Bronchial epithelial cell (primary cell): ENCODE data around the gene MAP1A. TPM values are rescaled to one million over a fixed set of nuclear protein-coding genes. Genes with fewer than 3 reads are reported as not detected.

Source experiments
- DNase-seq: peaks from one replicate; pipeline ENCODE4 v3.0.0-alpha.2; 2010; ENCODE audit warnings: low read depth
- FAIRE-seq: peaks from 2 replicates; lab custom pipeline; 2011; peaks lifted over from hg19 to GRCh38; lab: Jason Lieb, UNC
- H3K27me3 ChIP-seq: 2 replicates; pipeline ENCODE4 v1.5.1; 2011; ENCODE audit warnings: low read length; ENCODE audit not compliant: control insufficient read depth, insufficient read depth
- H3K36me3 ChIP-seq: 2 replicates; pipeline ENCODE4 v1.5.1; 2011; ENCODE audit warnings: low read length; ENCODE audit not compliant: control insufficient read depth, insufficient read depth
- H3K4me3 ChIP-seq: 2 replicates; pipeline ENCODE4 v1.5.1; 2011; ENCODE audit warnings: mild to moderate bottlenecking, low read depth, low read length, control low read depth
- total RNA-seq: library from RNA; depleted of rRNA; stranded (reverse); fragments of >200 nt; gene quantifications from 2 replicates; pipeline ENCODE4 v1.2.1, GENCODE V29; 2014
- TF ChIP-seq, protein P1 (sequence below): IDR thresholded peaks from 2 replicates; pipeline ENCODE4 v1.5.1; 2011; ENCODE audit warnings: mild to moderate bottlenecking, moderate library complexity, low read length, control low read depth, inconsistent platforms; ENCODE audit not compliant: insufficient read depth, severe bottlenecking

MAP1A gene
- total RNA-seq, 1 donor from 2014 or later = 0.26 TPM

DNA sequence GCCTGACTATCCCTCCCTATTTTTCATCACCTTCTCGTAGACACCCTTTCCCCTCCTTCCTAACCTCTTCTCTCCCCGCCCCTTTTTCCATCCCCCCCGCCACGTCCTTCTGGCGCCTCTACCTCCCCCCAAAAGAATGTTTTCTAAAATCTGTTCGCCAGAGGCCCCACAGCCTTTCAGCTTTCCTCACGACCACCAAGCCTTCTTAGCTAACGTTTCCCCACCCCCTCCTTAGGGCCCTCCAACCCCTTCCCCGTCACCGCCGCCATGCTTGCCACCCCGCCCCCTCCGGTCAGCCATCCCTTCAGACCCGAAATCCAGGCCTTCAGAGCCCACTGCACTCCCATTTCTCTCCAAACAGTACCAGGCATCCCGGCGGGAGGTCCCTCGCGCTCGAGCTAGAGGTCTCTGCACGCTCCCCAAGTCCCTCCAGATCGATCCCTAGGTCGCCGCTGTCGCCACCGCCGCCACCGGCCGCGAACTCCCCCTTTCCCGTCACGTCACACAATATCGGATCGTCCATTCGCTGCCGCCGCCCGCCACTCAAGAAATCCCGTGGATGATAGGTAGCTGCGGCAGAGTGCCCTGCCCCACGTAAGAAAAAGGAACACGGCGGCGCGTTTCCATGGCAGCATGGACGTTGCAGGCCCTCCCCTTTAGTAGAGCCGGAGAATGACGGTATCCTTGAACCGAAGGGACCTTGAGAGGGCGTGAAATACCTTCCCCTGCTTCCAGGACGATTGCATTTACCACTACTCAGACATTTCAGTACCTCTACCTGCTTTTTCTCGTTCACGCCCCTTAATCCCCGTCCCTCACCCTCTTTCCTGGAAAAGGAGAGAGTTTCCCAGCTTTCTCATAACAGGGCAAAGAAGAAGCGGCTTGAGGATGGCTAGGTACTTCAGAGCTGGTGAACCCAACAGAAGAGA is 24.5 kb upstream of the MAP1A start, which contains the start of gene TP53BP1:
TSS of gene TP53BP1 (minus strand) at position 484 of the 929 bp plus-strand sequence. CDS start at position 371, 113 bp downstream.
- no peak for FAIRE-seq
- H3K4me3 ChIP-seq = peak within 1 kb of the TSS; percentile 69
- peak; percentile 85 for DNase-seq
- TF ChIP-seq, protein P1, sequence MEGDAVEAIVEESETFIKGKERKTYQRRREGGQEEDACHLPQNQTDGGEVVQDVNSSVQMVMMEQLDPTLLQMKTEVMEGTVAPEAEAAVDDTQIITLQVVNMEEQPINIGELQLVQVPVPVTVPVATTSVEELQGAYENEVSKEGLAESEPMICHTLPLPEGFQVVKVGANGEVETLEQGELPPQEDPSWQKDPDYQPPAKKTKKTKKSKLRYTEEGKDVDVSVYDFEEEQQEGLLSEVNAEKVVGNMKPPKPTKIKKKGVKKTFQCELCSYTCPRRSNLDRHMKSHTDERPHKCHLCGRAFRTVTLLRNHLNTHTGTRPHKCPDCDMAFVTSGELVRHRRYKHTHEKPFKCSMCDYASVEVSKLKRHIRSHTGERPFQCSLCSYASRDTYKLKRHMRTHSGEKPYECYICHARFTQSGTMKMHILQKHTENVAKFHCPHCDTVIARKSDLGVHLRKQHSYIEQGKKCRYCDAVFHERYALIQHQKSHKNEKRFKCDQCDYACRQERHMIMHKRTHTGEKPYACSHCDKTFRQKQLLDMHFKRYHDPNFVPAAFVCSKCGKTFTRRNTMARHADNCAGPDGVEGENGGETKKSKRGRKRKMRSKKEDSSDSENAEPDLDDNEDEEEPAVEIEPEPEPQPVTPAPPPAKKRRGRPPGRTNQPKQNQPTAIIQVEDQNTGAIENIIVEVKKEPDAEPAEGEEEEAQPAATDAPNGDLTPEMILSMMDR = no peak
- no peaks in the 10 kb centered on the region for H3K27me3 ChIP-seq
- peaks cover 3% of the 10 kb centered on the region for H3K36me3 ChIP-seq

DNA sequence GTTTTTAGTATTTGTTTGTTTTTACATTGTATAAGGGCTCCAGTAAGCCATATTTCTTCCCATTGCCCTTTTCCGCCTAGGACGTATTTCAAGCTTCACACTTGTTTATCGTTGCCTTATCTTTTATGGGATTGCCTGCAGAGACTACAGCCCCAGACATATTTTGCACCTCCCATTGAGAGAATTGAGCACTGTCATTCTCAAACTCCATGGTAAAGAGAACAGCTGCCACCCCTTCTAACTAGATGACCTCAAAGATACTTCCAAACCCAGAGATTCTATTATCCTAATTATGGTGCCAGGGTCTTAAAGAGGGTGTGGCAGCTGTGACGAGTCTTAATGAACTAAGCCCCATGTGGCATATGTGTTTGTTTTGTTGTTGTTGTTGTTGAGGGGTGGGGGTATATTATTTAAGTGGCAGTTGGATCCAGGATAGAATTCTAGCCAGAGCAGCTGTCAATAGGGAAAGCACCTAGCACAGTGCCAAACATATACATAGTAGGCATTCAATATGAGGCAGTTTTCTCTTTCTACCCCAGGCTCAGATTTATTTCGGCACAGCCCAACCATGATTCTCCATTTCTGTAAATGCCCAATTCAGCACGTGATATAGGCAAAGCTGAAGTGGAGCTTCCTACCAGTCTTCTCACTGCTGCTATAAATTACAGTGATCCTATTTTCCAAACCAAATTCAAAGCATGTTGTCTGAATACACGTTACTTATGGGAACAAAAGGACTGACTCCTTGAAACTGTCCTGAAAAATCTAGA is 23.5 kb upstream of the MAP1A start:
- H3K4me3 ChIP-seq = peak overlapping the region; percentile 69
- FAIRE-seq = no peak

DNA sequence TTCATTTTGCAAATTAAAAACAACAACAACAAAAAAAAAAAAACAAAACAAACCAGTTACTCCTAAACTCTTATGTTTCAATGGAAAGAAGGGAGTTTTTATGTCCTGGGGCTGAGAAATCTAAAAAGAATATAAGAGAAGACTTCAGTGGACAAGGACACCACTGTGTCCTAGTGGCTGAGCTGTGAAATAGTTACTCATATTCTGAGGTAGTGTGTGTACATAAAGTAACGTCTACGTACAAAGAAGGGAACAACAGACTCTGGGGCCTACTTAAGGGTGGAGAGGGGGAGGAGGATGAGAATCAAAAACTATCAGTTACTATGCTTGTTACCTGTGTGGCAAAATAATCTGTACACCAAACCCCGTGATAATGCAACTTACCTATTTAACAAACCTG is 18.4 kb upstream of the MAP1A start:
- FAIRE-seq = no peak
- TF ChIP-seq, protein P1 = no peak
- Histone ChIP-seq H3K27me3 (no peaks in the 10 kb centered on the region), H3K4me3 (no peak overlapping the region), H3K36me3 (no peaks in the 10 kb centered on the region)
- DNase-seq = no peak

More for the DNA sequence above, 23.5 kb upstream of the MAP1A start:
- no peaks in the 10 kb centered on the region for H3K27me3 ChIP-seq
- no peaks in the 10 kb centered on the region for H3K36me3 ChIP-seq
- TF ChIP-seq, protein P1 = no peak
- DNase-seq = no peak

DNA sequence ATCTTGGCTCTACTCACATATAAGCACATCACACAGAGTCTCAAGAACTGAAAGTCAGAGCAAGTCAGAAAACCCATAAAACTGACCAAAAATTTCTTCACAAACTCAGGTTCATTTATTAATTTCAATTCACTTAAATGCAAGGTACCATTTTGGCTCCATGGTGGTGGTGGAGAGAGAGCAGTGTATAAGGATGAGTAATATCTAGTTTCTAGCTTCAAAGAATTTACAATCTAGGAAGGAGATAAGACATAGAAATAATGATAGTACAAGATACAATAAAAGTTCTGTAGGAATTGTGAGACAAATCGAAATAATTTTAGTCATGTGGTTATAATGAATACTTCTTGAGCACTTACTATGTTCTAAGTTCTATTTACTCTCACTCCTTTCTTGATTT is 17.8 kb upstream of the MAP1A start:
- FAIRE-seq = no peak
- no peaks in the 10 kb centered on the region for H3K27me3 ChIP-seq
- no peak overlapping the region for H3K4me3 ChIP-seq
- DNase-seq = no peak
- TF ChIP-seq, protein P1 = no peak
- H3K36me3 ChIP-seq = no peaks in the 10 kb centered on the region

DNA sequence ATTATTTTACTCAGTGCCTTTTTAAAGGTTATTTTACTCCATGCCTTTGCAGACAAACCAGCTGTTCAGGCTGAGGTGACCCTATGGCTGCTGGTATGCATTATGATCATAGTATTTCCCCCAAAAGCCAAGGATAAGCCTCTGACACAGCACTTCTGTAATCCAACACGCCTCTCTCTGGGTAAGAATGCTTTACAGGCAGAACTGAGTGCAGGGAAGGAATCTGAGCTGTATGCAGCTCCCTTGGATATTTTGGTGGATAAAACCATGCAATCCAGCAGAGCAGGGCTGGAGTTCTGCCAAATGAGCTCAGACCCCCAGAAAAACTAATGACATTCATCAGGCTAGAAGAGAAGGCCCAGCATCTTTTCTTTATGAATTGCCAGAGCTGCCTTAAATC is 11.7 kb upstream of the MAP1A start:
- Histone ChIP-seq H3K4me3 (no peak overlapping the region), H3K27me3 (no peaks in the 10 kb centered on the region), H3K36me3 (no peaks in the 10 kb centered on the region)
- no peak for DNase-seq
- TF ChIP-seq, protein P1 = no peak
- no peak for FAIRE-seq
